ENCODE results near the gene SLC22A31.

- no peak for TF ChIP-seq CTCF (conservative IDR thresholded peaks at IDR 0.05 in 1 of 2, IDR thresholded peaks at IDR 0.05 in 1 of 2; ENCODE audit: low read depth in 1 of 2, low read length in 2 of 2)
- no peak for TF ChIP-seq EZH2 (IDR thresholded peaks at IDR 0.05; ENCODE audit: low read length, missing control alignments)
Measured at GRCh38 chr16:89149386-89149785, 51.0 kb downstream of the SLC22A31 start.

All from fibroblast of lung (primary cell).